ENCODE data around the gene ARHGEF39. TPM values are rescaled to one million over a fixed set of nuclear protein-coding genes. Genes with fewer than 3 reads are reported as not detected.
A peak's percentile ranks its signal among the peaks of the same experiment; 100 is the strongest.

Gene ARHGEF39
- total RNA-seq, 6 experiments from 2014 or later: 0.11 to 3.6 (median 0.43) TPM

- no peak for ATAC-seq
- WGBS (ENCODE audit: insufficient coverage, low coverage, low lambda C conversion rate, missing lambda C conversion rate): 75% methylated on average over 1 of the region's 2 CpGs
- Histone ChIP-seq H3K27me3 (no peaks in the 10 kb centered on the region), H3K27ac (no peak overlapping the region), H3K36me3 (no peaks in the 10 kb centered on the region), H3K4me1 (peaks cover 0 to 2% (median 0%) of the 10 kb centered on the region in 4 donors), H3K4me3 (no peak overlapping the region), H3K9me3 (no peaks in the 10 kb centered on the region)
- no peak for DNase-seq
- TF ChIP-seq POLR2A (IDR thresholded peaks at IDR 0.05): no peak
- TF ChIP-seq CTCF (IDR thresholded peaks at IDR 0.05): no peak
- intact Hi-C loops (cut with DNase I): no loop called here
Observed at GRCh38 chr9:35687972-35688557, 23.1 kb upstream of the ARHGEF39 start.

GRCh38 chr9:35687306-35687705 is 22.3 kb upstream of the ARHGEF39 start:
- Histone ChIP-seq H3K27ac (no peak overlapping the region), H3K36me3 (no peaks in the 10 kb centered on the region), H3K4me1 (peaks cover 0 to 2% (median 0%) of the 10 kb centered on the region in 4 donors), H3K9me3 (no peaks in the 10 kb centered on the region), H3K4me3 (no peak overlapping the region), H3K27me3 (no peaks in the 10 kb centered on the region)
- TF ChIP-seq CTCF (IDR thresholded peaks at IDR 0.05) (no peak), POLR2A (IDR thresholded peaks at IDR 0.05) (no peak)
- ATAC-seq (no peak), DNase-seq (no peak)
- WGBS (ENCODE audit: insufficient coverage, low coverage, low lambda C conversion rate, missing lambda C conversion rate): 85% methylated on average over 2 of the region's 2 CpGs
- intact Hi-C loops (cut with DNase I): no loop called here

GRCh38 chr9:35686222-35687203 is 21.5 kb upstream of the ARHGEF39 start:
- Histone ChIP-seq H3K4me3 (no peak overlapping the region), H3K36me3 (no peaks in the 10 kb centered on the region), H3K9me3 (no peaks in the 10 kb centered on the region), H3K4me1 (peaks cover 0 to 2% (median 0%) of the 10 kb centered on the region in 4 donors), H3K27ac (no peak overlapping the region), H3K27me3 (no peaks in the 10 kb centered on the region)
- WGBS (ENCODE audit: insufficient coverage, low coverage, low lambda C conversion rate, missing lambda C conversion rate): 79% methylated on average over 7 of the region's 11 CpGs
- TF ChIP-seq POLR2A (IDR thresholded peaks at IDR 0.05) (no peak), CTCF (IDR thresholded peaks at IDR 0.05) (no peak)
- DNase-seq: no peak
- ATAC-seq: no peak
- intact Hi-C loops (cut with DNase I): no loop called here

GRCh38 chr9:35685506-35685905 is 20.5 kb upstream of the ARHGEF39 start:
- peaks cover 0 to 2% (median 0%) of the 10 kb centered on the region in 4 donors for H3K4me1 ChIP-seq
- H3K4me3 ChIP-seq: no peak overlapping the region
- H3K9me3 ChIP-seq: no peaks in the 10 kb centered on the region
- WGBS (ENCODE audit: insufficient coverage, low coverage, low lambda C conversion rate, missing lambda C conversion rate): 41% methylated on average over 5 of the region's 13 CpGs
- H3K27ac ChIP-seq: no peak overlapping the region
- peak in 1 of 3 donors; percentile 15 for DNase-seq
- no peaks in the 10 kb centered on the region for H3K36me3 ChIP-seq
- H3K27me3 ChIP-seq: no peaks in the 10 kb centered on the region
- peak in 3 of 4 donors; percentile 14 to 66 (median 34) for ATAC-seq
- TF ChIP-seq CTCF (IDR thresholded peaks at IDR 0.05): no peak
- no peak for TF ChIP-seq POLR2A (IDR thresholded peaks at IDR 0.05)
- intact Hi-C loops (cut with DNase I): no loop called here
